Right lobe of liver (tissue), 4 donors: ENCODE measurements around the gene MGAT4A.

ENCODE experiments used
- POLR2A ChIP-seq: fragments of 450-650 bp; IDR thresholded peaks from one replicate; pipeline ENCODE4 v1.6.1; 2017; ENCODE audit warnings: antibody characterized with exemption, mild to moderate bottlenecking
- TF ChIP-seq, protein P1 (sequence below), 4 donors: fragments of 200-600 bp in 3 of 4; fragments of 450-650 bp in 1 of 4; IDR thresholded peaks; one replicate each; pipeline versions ENCODE4 v1.5.1 to v1.8.0; 2016 to 2022; ENCODE audit warnings: antibody characterized with exemption in 4 of 4, mild to moderate bottlenecking in 2 of 4
- donor health status: DM: no; HTN: no; CAD: no.
- donor health status: DM: no; HTN: no; CAD: no.
- donor health status: DM: no; HTN: yes; CAD: no.

DNA sequence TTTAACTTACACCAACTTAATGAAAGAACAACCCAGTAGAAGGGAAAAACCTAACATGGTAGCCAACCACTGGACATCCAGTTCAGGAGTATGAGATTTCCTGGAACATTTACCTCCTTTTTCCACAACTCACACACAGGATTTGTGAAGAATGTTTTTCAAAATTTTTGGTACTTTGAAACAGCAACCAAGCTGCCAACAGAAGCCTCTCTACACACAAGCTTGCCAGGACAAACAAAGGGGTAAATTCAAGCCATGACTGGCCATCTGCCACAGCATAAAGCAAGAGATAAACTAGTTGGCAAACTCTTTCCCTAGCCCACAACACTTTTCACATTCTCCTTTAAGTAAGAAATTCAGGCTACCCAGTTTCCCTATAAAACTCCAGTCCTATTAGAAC lies 21.4 kb downstream of the MGAT4A start:
- TF ChIP-seq, protein P1, sequence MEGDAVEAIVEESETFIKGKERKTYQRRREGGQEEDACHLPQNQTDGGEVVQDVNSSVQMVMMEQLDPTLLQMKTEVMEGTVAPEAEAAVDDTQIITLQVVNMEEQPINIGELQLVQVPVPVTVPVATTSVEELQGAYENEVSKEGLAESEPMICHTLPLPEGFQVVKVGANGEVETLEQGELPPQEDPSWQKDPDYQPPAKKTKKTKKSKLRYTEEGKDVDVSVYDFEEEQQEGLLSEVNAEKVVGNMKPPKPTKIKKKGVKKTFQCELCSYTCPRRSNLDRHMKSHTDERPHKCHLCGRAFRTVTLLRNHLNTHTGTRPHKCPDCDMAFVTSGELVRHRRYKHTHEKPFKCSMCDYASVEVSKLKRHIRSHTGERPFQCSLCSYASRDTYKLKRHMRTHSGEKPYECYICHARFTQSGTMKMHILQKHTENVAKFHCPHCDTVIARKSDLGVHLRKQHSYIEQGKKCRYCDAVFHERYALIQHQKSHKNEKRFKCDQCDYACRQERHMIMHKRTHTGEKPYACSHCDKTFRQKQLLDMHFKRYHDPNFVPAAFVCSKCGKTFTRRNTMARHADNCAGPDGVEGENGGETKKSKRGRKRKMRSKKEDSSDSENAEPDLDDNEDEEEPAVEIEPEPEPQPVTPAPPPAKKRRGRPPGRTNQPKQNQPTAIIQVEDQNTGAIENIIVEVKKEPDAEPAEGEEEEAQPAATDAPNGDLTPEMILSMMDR (IDR thresholded peaks at IDR 0.05): no peak
- TF ChIP-seq POLR2A: no peak
